Forelimb muscle (tissue), 1 donor: ENCODE data around the gene PSMC6. TPM values are rescaled to one million over a fixed set of nuclear protein-coding genes. Genes with fewer than 3 reads are reported as not detected.
A peak's percentile ranks its signal among the peaks of the same experiment; 100 is the strongest.

ENCODE experiments used
- DNase-seq: peaks from one replicate; pipeline ENCODE4 v3.0.0-alpha.2; 2013; ENCODE audit warnings: low read depth
- polyA plus RNA-seq: library from polyadenylated mRNA; unstranded; fragments of 120-200 nt; gene quantifications from one replicate; pipeline ENCODE4 v1.2.1, GENCODE V29; 2013; ENCODE audit not compliant: insufficient read length

PSMC6 gene
- 103 TPM for polyA plus RNA-seq

DNA sequence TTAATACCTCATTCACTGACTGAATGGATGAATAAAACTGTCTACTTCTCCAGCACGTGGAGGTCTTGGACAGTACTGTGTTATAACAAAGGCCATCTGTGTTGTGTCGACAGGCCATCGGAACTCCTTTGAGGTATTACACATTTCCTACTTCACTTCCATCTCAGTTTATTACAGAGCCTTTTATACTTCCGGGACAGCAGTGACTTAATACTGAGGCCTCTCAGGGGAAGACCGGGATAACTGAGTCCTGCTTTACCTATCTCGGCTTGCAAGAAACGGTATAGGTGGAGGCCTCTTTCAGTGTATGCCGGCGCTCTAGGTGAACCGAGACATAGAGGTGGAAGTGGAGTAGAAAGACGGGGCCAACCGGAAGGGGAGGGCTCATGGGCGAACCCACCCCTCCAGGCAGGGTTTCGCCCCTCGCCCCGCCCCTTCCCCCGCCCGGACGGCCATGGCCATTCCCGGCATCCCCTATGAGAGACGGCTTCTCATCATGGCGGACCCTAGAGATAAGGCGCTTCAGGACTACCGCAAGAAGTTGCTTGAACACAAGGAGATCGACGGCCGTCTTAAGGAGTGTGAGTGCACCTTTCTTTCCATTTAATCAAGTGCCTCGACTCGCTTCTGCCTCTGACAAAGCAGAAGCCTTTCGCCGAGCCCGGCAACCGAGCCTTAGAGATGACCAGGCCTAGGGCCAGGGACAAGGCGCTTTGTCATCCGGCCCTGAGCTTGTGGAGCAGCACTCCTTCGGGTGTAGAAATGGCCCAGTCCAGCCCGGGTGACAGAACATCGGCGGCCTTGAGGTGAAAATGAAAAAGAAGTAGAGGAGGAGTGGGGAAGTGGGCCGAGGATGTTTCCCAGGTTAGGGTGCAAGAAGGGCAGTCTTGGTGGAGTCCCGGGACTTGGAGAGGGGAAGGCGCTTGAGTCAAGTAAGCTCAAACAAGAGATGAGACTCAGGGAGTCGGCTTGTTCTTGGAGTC, at the start of gene PSMC6:
Gene PSMC6 (plus strand): TSS at position 477 of the 983 bp plus-strand sequence. CDS start 20 bp downstream, at position 497.
- peak; percentile 73 for DNase-seq

DNA sequence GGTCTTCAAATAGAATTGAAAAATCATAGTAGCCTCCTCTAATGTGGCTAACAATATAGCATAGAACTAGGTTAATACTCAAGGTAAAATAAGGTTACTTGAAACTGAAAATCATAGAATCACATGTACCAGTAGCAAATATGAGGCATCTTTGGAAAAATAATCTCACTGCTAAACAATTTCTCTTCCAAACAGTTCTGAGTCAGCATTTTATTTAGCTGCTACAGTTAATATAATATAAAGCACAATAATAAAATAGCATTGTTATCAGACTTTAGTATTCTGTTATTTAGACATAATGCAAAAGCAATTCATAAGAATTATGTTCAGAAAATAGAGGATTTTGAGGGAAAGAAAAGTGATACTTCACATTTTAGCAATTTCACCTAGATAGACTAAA, 46.7 kb upstream of the PSMC6 start:
- DNase-seq: no peak

DNA sequence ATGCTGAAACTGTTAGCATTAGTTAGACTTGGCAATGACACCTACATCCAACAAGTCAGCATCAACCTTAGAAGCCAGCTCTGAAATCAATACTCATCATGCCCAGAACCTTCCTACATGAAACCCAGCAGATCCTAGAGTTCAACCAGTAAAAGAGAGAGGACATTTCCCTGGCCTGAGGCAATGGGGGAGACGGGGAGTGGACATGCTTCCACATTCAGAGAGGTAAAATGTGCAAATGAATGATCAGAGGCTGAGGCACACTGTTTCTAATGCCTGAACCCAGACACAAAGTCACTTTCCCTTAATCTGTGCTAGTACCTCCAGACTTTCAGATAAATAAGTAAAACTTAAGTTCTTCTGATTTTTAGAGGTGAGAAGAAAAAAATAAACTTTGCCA, 46.2 kb upstream of the PSMC6 start:
- DNase-seq: no peak

DNA sequence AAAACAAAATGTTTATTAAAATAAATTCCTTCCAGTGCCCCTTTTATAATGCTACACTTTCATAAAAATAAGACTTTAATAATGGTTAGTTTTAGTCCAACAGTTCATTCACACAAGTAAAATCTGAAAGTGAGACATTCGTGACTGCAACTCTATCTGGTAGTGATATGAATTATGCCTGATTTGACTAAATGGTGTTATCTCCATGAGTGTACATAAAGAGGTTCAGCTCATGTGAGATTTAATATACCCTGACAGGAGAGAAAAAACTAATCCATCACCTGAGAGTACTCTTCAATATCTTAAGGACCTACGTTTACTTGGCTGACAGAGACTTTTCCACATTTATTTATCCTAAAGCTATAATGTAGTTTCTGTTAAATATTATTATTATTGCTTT, 45.7 kb upstream of the PSMC6 start:
- no peak for DNase-seq

DNA sequence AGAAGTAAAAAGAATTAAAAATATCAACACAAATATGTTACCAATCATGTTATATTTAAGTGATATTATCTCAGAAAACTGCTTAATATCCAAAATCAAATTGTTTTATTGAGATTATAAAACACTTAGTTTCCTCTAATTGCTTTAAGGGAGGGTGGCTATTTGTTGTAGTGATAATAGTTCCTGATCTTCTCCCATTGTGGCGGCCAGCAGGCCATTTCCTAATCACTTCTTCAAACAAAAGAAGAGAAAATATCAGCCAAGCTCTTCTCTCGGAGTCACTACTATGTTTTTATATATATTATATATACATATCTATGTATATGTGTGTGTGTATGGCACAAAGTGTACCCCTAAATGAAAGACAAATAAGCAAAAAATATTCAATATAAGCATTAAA, 43.1 kb upstream of the PSMC6 start:
- DNase-seq: no peak

DNA sequence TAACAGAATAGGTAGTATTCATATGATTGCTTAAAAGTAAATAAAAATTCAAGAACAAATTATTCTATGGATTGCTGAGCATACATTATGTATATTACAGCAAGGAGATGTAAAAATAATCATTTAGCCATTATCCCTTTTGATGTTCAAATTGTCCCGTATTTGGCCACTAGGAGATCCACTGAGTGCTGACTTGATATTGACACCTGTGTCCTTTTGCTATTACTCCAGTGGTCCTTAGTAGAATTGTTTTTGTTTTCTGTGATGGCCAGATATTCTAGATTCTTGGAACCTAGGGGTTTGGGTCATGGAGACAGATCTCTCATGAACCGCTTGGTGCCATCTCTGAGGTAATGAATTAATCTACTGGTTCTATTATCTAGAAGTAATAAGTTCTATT, 28.4 kb upstream of the PSMC6 start:
- DNase-seq: no peak

DNA sequence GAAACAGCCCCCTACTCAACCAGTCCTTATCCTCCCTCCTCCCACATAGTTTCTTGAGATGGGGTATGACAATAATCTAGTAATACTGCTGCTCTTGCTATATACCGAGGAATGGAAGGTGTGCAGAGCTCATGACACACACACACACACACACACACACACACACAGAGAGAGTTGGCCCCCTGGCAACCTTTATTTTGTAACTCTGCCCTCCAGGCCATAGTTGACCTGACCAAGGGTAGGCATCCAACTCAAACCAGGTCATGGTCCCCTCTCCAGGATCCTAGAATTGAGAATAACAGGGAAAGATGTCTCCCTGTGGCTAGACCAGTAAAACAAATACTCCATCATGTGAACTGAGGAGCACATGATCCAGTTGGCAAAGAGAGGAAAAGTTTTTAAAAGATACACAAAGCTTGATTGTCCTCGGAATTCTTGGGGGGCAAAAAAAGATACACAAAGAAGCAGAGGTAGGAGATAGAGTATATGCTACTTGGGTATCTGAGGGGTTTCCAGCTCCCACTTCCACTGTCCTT, 22.9 kb upstream of the PSMC6 start:
- no peak for DNase-seq

DNA sequence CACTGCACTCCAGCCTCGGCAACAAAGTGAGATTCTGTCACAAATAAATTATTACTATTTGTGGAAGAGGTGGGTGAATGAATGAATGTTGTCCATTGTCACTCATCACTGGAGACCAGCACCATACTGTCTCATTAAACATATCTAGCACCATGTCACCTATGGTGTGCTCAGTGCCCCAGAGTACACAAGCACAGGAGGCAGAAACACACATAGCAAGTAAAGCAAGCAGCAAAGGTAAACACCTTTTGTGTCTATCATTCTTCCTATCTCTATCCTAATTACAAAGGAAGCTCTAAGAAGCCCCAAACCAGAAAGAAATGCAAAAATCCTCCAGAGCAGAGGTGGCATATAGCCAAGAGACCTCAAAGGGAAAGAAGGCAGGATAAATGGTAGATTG, 20.8 kb upstream of the PSMC6 start:
- DNase-seq: no peak

DNA sequence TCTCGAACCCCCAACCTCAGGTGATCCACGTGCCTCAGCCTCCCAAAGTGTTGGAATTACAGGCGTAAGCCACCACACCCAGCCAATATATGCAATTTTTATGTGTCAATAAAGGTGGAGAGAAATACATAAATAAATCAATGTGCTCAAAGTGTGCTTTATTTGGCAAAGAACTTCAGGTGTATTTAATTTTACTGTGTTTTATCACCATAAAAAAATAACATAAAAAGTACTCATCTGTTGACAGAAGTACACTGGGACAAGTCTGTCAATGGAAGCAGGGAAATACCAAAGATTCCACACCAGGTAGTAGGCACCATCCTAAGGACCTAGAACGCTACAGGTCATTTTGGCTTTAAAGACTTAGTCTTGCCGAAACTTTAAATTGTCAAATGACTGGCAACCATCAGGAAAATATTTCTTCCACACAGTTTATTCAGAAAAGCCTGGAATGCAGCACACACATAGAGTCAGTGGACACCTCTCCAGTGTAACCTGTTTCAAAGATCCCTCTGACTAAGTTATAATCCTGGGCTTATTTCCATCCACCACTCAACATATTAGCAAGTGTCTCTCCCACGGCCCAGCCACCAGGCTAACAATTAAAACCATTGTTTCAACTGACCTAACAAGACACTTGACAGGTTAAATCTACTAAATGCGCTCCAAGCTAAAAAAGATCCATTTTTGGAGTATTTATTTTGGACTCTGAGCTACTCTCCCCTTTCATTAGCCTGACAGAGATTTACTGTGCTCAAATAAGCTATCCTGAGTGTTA, 15.8 kb upstream of the PSMC6 start:
- DNase-seq: no peak

DNA sequence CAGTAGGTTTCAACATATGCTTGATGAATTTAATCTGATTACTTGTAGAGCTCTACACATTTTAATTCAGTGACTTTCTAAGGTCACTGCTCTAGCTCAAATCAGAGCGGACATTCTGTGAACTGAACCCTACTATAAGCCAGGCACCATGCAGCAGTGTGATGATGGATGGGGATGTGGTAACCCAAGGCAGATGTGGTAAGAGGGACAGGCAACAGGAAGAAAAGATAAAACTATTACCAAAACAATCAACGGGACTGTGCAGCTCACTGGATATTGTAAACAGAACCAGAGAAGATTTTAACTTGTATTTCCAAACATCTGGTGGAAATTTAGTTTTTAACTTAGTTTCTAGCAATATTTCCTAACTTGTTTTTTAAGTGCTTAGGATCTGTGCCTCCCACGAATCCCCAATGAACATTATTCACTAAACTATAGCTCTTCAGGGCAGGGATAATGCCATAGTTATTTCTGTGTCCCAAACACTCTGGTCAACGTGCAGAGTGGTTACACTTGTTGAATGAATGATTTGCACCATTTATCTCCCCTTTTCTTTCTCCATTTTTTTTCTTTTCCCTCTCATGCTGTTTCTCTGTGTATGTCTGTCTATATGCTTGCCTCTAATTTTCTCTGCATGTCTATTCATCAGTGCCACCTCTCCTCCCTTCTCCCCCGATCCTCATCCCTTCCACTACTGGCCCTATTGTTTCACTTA, 14.6 kb upstream of the PSMC6 start:
- no peak for DNase-seq

DNA sequence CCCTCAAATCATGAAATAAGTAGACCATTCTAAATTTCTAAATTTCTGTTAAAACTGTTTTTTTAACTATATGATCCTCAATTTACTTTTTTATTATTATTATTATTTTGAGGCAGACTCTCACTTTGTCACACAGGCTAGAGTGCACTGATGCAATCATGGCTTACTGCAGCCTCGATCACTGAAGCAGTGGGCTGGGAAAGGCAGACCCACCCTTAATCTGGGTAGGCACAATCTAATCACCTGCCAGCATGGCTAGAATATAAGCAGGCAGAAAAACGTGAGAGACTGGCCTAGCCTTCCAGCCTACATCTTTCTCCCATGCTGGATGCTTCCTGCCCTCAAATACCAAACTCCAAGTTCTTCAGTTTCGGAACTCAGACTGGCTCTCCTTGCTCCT, 14.0 kb upstream of the PSMC6 start:
- DNase-seq: no peak

DNA sequence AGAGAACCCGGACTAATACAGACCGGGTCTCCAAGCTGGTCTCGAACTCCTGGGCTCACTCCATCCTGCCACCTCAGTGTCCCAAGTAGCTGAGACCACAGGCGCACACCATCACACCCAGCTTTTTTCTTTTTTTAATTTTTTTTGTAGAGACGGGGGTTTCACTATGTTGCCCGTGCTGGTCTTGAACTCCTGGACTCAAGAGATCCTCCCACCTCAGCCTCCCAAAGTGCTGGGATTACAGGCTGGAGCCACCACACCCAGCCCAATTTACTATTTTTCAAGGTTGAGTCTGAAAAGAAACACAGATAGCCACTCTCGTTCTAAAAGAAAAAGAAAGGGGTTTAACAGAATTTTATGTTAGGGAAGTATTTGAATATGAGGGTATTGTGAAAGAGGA, 13.5 kb upstream of the PSMC6 start:
- no peak for DNase-seq

DNA sequence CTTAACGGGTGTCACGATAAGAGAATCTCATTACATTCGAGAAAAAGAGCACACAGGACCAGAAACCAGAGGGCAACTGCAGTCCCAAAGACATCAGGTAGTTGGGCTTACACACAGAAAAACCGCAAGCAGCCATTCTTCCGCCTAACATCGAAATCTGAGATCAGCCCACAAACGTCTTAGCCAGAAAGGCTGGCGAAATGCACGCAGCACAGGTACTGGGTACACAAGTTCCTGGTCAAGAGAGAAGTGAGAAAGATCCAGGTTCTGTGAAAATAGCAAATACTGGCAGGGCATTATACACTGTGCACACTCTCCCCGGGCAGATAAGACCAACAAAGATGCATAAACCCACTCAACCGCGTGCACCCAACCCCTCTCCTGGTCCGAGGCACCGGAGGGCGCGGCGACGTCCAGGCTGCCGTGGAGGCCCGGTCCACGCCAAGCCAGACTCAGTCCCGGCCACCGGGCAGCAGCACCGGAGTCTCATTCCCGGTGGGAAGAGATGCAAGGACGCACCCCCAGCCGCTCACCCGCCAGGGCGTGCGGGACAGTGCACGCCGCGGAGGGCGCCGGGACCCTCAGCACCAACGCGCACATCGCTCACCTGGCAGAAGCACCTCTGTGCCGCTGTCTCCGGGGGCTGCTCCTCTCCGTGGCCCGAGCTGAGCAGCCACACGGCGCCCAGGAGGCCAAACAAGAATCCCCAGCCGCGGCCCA, 12.1 kb upstream of the PSMC6 start:
- no peak for DNase-seq

DNA sequence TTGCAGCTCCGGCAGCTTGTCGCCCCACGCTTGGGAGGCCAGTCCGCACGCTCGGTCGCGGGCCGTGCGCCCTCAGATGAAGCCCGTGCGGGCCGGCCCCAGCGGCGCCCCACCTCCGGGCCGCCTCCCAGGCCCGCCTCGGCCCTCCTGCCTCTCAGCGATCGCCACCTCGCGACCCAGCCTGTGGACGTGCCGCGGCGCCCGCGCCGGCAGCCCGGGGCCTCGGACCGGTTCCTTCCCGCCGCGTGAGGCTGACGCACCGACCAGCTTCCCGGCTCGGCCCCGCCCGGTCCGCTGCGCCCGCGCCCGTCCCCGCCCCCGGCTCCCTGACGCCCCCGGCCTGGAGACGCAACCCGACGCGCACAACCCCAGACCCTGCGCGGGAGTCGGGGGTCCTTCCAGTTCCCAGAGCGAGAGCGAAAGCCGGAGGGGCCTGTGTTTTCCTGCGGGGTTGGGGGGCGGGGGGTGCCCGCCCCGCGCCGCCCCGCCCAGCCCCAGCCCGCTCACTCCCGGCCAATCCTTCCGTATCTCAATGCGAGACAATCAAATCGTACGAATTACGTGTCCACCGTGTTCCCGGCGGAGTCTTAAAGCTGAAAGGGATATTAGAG, 11.4 kb upstream of the PSMC6 start, which contains the start of gene ERO1A:
Gene ERO1A (minus strand): TSS at position 78 of the 611 bp plus-strand sequence. CDS start 77 bp downstream, at position 1.
- peak; percentile 60 for DNase-seq

DNA sequence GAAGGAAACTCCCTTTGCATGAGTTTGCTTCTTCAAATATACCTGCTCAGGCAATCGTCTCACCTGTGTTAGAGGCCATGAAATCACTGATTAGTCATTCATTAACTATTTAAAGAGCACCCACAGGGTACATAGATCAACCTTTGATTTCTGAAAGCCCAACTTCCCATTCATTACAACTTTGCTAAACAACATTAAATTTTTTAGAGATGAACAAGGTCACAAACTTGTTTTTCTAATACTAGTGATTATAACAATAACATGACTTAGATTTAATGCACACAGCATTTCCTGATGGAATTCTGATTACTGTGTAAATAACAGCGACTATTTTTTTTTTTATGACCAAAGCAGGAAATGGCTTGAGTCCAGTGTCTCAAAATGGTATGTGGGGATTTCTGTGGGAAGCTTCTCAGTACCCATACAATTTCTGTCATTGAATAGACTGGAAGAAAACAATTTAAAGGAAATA, 6.3 kb upstream of the PSMC6 start:
- DNase-seq: no peak

DNA sequence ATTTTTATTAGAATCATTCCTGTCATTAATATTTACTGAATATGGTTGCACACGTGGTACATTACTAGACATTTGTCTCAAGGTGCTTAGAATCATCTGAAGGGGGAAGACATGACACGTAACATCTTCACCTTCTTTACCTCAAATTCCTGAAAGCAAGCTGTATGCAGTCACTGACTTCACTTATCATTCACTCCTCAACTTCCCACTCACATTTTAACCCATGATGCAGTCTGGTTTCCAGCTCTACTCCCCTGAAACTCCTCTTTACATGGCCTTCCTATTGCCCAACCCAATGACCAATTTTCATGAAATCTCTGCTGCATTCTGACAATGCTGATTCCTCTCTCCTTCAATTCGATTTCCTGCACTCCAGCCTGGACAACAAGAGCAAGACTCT, 5.8 kb upstream of the PSMC6 start:
- DNase-seq: no peak

DNA sequence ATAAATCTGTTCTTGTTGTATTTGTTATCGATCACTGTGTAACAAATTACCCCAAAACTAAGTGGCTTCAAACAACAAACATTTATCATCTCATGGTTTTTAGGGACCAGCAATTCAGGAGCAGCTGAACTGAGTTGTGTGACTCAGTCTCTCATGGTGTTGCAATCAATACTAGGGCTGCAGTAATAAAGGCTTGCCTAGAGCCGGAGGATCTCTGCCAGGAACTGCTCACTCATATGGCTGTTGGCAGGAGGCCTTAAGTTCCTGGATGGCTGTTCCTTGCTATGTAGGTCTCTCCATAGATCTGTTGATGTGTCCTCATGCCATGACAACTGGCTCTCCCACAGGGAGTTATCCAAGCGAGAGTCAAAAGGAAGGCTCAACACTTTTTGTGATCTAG, 3.8 kb upstream of the PSMC6 start:
- no peak for DNase-seq

DNA sequence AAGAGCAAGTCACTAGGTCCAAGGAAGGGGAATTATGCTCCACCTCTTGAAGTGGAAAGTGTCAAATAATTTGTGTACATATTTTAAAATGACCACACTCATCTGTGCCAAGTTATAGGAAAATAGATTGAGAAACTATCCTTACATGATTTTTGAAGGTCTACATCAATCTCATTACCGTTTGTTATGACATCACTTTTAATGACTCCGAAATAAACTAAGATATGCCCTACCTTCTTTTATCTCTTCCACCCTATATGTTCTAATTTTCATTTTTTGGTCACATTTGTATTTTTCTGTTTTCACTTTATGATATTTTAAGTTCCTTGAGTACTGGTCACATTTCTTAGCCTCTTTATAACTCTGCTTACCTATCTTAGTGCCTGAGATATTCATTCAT, 3.3 kb upstream of the PSMC6 start:
- no peak for DNase-seq

DNA sequence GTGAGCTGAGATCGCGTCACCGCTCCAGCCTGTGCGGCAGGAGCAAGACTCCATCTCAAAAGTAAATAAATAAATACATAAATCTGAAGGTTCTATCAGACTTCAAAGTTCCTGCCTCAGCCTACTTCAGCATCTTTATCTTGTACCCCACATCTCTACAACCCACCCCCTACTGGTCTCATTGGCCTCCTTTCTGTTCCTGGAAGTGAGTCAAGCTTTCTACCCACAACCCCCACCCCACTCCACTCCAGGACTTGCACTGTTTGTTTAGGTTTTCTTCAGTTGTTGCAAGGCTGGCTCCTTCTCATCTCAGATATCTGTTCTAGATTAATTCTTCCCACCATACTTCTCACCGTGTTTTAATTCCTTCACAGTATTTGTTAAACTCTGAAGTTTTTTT, 714 bp upstream of the PSMC6 start:
- DNase-seq: no peak

DNA sequence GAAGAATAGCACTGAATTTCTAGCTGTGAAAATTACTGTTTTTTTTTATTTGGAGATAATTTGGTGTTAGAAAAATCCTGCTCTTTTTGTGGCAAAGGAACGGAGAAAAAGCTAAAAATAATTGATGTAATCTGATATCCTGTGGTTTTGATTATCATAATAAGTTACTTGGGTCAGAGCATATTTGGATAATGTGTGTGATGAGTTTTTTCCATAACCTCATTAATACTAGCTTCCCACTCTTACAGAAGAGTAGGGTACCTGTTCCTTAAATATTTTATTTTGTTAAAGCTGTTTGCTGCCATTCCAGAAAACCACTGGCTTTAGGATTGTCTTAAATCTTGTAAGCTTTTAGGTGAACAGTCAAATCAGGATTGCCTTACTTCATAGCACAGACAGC, 4.7 kb downstream of the PSMC6 start:
- no peak for DNase-seq

DNA sequence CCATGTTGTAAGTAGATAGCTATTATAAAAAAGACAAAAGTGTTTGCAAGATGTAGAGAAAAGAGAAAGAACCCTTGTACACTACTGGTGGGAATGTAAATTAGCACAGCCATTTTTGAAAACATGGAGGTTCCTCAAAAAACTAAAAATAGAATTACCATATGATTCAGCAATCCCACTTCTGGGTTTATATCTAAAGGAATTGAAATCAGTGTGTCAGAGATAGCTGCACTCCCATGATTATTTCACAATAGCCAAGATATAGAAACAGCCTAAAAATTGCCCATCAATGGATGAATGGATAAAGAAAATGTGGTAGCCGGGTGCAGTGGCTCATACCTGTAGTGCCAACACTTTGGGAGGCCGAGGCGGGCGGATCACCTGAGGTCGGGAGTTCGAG, 9.2 kb downstream of the PSMC6 start:
- no peak for DNase-seq
